ENCODE measurements around the gene TBC1D9.

TBC1D9 gene

DNA sequence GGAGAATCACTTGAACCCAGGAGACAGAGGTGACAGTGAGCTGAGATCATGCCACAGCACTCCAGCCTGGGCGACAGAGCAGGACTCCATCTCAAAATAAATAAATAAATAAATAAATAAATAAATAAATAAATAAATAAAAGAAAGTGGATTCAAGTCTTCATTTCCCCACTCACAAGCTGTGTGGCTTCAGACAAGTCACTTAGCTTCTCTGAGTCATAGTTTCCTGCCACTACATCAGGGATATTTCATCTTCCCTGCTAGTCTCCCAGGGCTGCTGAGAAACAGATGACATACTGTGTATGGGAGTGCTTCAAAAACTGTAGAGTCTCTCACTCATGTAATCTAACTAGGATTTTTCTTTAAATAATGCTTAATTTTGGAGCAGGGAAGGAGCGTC, 37.2 kb downstream of the TBC1D9 start:
- no peak overlapping the region for H3K4me3 ChIP-seq (ENCODE audit: low read length, poor library complexity, severe bottlenecking)
- H3K9me2 ChIP-seq (replicated peaks; ENCODE audit: low read depth, low read length): no peaks in the 10 kb centered on the region
- H3K9me3 ChIP-seq (ENCODE audit: insufficient read depth, low read depth, low read length): no peaks in the 10 kb centered on the region
- no peak for TF ChIP-seq EZH2phosphoT487 (IDR thresholded peaks at IDR 0.05; ENCODE audit: borderline replicate concordance)
- TF ChIP-seq, protein P1, sequence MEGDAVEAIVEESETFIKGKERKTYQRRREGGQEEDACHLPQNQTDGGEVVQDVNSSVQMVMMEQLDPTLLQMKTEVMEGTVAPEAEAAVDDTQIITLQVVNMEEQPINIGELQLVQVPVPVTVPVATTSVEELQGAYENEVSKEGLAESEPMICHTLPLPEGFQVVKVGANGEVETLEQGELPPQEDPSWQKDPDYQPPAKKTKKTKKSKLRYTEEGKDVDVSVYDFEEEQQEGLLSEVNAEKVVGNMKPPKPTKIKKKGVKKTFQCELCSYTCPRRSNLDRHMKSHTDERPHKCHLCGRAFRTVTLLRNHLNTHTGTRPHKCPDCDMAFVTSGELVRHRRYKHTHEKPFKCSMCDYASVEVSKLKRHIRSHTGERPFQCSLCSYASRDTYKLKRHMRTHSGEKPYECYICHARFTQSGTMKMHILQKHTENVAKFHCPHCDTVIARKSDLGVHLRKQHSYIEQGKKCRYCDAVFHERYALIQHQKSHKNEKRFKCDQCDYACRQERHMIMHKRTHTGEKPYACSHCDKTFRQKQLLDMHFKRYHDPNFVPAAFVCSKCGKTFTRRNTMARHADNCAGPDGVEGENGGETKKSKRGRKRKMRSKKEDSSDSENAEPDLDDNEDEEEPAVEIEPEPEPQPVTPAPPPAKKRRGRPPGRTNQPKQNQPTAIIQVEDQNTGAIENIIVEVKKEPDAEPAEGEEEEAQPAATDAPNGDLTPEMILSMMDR (conservative IDR thresholded peaks at IDR 0.05; ENCODE audit: low read length): no peak
- no peak overlapping the region for H2AFZ ChIP-seq (ENCODE audit: low read length)
- H3K27me3 ChIP-seq (ENCODE audit: insufficient read depth, low read length, poor library complexity, severe bottlenecking): no peaks in the 10 kb centered on the region
- no peak overlapping the region for H3K4me2 ChIP-seq (ENCODE audit: low read depth, low read length, poor library complexity, severe bottlenecking)
- H3K79me2 ChIP-seq (ENCODE audit: insufficient read depth, low read length): no peaks in the 10 kb centered on the region
- no peaks in the 10 kb centered on the region for H3F3A ChIP-seq (ENCODE audit: low read depth)
- no peak overlapping the region for H3K9ac ChIP-seq (ENCODE audit: low read depth, low read length, poor library complexity, severe bottlenecking)
- no peaks in the 10 kb centered on the region for H4K20me1 ChIP-seq (ENCODE audit: insufficient read depth, low read length, poor library complexity, severe bottlenecking)
- peaks cover 43% of the 10 kb centered on the region for H3K4me1 ChIP-seq (ENCODE audit: insufficient read depth, low read length, poor library complexity, severe bottlenecking)
- H3K36me3 ChIP-seq (ENCODE audit: insufficient read depth, low read length): no peaks in the 10 kb centered on the region

DNA sequence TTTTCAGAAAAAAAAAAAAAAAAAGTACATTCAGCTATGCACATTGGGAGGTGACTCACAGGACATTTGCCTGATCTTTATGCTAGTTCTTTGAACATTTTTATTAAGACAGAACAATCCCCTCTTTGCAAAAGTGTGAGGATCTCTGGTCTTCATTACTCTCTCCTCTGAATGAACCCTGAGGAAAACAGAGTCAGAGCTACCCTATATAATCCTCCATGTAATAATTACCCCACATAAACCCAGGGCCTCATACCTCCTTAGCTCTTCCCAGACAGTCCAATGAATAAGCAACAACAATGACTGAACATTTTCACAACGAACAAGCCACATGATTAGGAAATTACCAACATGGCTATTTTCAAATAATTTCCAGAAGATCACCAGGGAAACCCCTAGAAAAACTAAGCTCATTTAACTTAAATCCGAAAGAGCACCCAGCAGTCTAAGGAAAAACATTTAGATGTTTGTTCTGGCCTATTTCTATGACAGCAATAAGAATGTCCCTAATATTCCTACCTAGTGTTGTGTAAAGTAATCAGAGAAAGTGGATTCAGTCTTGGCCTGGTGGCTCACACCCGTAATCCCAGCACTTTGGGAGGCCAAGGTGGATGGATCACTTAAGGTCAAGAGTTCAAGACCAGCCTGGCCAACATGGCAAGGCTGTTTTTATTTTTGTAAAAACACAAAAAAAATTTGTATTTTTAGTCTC, 37.8 kb downstream of the TBC1D9 start:
- no peak for TF ChIP-seq EZH2phosphoT487 (IDR thresholded peaks at IDR 0.05; ENCODE audit: borderline replicate concordance)
- TF ChIP-seq, protein P1 (conservative IDR thresholded peaks at IDR 0.05; ENCODE audit: low read length): no peak
- H2AFZ ChIP-seq (ENCODE audit: low read length): no peak overlapping the region
- no peaks in the 10 kb centered on the region for H3F3A ChIP-seq (ENCODE audit: low read depth)
- no peak overlapping the region for H3K9ac ChIP-seq (ENCODE audit: low read depth, low read length, poor library complexity, severe bottlenecking)
- H3K27me3 ChIP-seq (ENCODE audit: insufficient read depth, low read length, poor library complexity, severe bottlenecking): no peaks in the 10 kb centered on the region
- no peaks in the 10 kb centered on the region for H4K20me1 ChIP-seq (ENCODE audit: insufficient read depth, low read length, poor library complexity, severe bottlenecking)
- no peak overlapping the region for H3K4me2 ChIP-seq (ENCODE audit: low read depth, low read length, poor library complexity, severe bottlenecking)
- H3K9me3 ChIP-seq (ENCODE audit: insufficient read depth, low read depth, low read length): no peaks in the 10 kb centered on the region
- H3K9me2 ChIP-seq (replicated peaks; ENCODE audit: low read depth, low read length): no peaks in the 10 kb centered on the region
- H3K4me3 ChIP-seq (ENCODE audit: low read length, poor library complexity, severe bottlenecking): no peak overlapping the region
- no peaks in the 10 kb centered on the region for H3K36me3 ChIP-seq (ENCODE audit: insufficient read depth, low read length)
- no peaks in the 10 kb centered on the region for H3K79me2 ChIP-seq (ENCODE audit: insufficient read depth, low read length)
- H3K4me1 ChIP-seq (ENCODE audit: insufficient read depth, low read length, poor library complexity, severe bottlenecking): peaks cover 43% of the 10 kb centered on the region

DNA sequence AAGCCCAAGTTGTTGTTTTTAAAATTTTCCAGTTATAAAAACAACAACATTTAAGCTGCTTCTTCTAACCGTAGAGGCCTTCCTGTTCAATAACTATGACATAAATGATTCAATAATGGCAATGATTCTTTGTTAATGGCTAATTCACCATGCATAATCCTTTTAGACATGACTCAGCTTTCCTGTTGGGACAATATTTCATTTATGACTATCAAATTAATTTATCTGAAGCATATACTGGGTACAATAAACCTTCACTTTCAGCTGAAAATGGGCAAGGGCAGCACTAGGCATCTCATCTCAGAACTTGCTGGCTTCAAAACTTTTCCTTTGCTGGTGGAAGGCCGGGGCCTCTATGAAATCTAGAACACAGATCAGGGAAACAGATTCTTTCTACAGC, 38.9 kb downstream of the TBC1D9 start:
- no peaks in the 10 kb centered on the region for H3K27me3 ChIP-seq (ENCODE audit: insufficient read depth, low read length, poor library complexity, severe bottlenecking)

DNA sequence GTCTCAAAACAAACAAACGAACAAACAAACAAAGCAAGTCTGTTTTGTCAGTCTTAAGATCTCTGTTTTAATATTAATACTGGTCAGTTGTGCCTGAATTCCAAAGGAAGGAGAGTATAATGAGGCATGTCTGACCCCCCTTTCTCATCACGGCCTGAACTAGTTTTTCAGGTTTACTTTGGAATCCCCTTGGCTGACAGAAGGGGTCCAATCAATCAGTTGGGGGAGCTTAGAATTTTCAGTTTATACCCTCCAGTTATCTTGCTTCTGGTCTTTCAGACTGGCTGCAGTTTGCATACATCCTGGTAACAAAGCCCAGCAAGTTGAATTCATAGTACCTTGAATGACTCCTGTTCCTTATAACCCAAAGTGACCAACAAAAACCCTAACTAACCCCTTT, 41.1 kb downstream of the TBC1D9 start:
- no peaks in the 10 kb centered on the region for H3K36me3 ChIP-seq (ENCODE audit: insufficient read depth, low read length)
- no peaks in the 10 kb centered on the region for H3K79me2 ChIP-seq (ENCODE audit: insufficient read depth, low read length)
- H2AFZ ChIP-seq (ENCODE audit: low read length): no peak overlapping the region
- peaks cover 44% of the 10 kb centered on the region for H3K4me1 ChIP-seq (ENCODE audit: insufficient read depth, low read length, poor library complexity, severe bottlenecking)
- H3K4me2 ChIP-seq (ENCODE audit: low read depth, low read length, poor library complexity, severe bottlenecking): no peak overlapping the region
- no peaks in the 10 kb centered on the region for H3K27me3 ChIP-seq (ENCODE audit: insufficient read depth, low read length, poor library complexity, severe bottlenecking)
- H3F3A ChIP-seq (ENCODE audit: low read depth): no peaks in the 10 kb centered on the region
- H3K9ac ChIP-seq (ENCODE audit: low read depth, low read length, poor library complexity, severe bottlenecking): no peak overlapping the region
- no peaks in the 10 kb centered on the region for H3K9me2 ChIP-seq (replicated peaks; ENCODE audit: low read depth, low read length)
- no peak overlapping the region for H3K4me3 ChIP-seq (ENCODE audit: low read length, poor library complexity, severe bottlenecking)
- TF ChIP-seq, protein P1 (conservative IDR thresholded peaks at IDR 0.05; ENCODE audit: low read length): no peak
- TF ChIP-seq EZH2phosphoT487 (IDR thresholded peaks at IDR 0.05; ENCODE audit: borderline replicate concordance): no peak
- no peaks in the 10 kb centered on the region for H3K9me3 ChIP-seq (ENCODE audit: insufficient read depth, low read depth, low read length)
- no peaks in the 10 kb centered on the region for H4K20me1 ChIP-seq (ENCODE audit: insufficient read depth, low read length, poor library complexity, severe bottlenecking)

More for the DNA sequence above, 38.9 kb downstream of the TBC1D9 start:
- TF ChIP-seq EZH2phosphoT487 (IDR thresholded peaks at IDR 0.05; ENCODE audit: borderline replicate concordance): no peak
- no peak overlapping the region for H3K4me3 ChIP-seq (ENCODE audit: low read length, poor library complexity, severe bottlenecking)
- H3F3A ChIP-seq (ENCODE audit: low read depth): no peaks in the 10 kb centered on the region
- H3K9me3 ChIP-seq (ENCODE audit: insufficient read depth, low read depth, low read length): no peaks in the 10 kb centered on the region
- no peak overlapping the region for H3K4me2 ChIP-seq (ENCODE audit: low read depth, low read length, poor library complexity, severe bottlenecking)
- H3K9me2 ChIP-seq (replicated peaks; ENCODE audit: low read depth, low read length): no peaks in the 10 kb centered on the region
- H3K79me2 ChIP-seq (ENCODE audit: insufficient read depth, low read length): no peaks in the 10 kb centered on the region
- no peaks in the 10 kb centered on the region for H4K20me1 ChIP-seq (ENCODE audit: insufficient read depth, low read length, poor library complexity, severe bottlenecking)
- H3K4me1 ChIP-seq (ENCODE audit: insufficient read depth, low read length, poor library complexity, severe bottlenecking): peaks cover 43% of the 10 kb centered on the region
- no peak overlapping the region for H3K9ac ChIP-seq (ENCODE audit: low read depth, low read length, poor library complexity, severe bottlenecking)
- no peak overlapping the region for H2AFZ ChIP-seq (ENCODE audit: low read length)
- H3K36me3 ChIP-seq (ENCODE audit: insufficient read depth, low read length): no peaks in the 10 kb centered on the region

All from Loucy (cell line).